NCI-H2107 treated with DMSO at 0.1 percent for 48 hours (cell line): ENCODE results near the gene IRF7.
"Not testable (repeated sequence)": the region's sequence is repeated elsewhere in the genome, so short reads cannot be mapped to it uniquely, and the experiment has no call there.

Source experiments
- DNase-seq: peaks from one replicate; lab custom pipeline; 2025; ENCODE audit not compliant: unreplicated experiment; lab: John Stamatoyannopoulos, UW

The IRF7 gene

GRCh38 chr11:584287-584686 lies 31.5 kb downstream of the IRF7 start:
- no peak for DNase-seq

GRCh38 chr11:581752-582151 lies 34.0 kb downstream of the IRF7 start:
- no peak for DNase-seq

DNA sequence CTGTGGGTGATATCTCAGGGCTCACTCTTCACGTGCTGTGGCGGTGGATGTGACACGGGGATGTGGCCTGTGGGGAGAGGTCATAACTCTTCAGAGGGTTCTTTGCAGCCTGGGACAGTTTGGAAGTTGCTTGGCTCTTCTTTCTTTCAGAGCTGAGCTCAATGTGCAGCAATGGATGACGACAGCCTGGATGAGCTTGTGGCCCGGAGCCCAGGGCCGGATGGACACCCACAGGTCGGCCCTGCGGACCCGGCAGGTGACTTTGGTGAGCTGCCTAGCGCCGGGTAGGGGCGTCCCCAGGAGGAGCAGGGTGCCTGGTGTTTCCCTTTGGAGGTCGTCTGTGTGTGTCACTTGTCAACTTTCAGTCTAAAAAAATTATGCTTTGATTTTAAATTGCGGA lies 34.4 kb downstream of the IRF7 start:
- DNase-seq = no peak

DNA sequence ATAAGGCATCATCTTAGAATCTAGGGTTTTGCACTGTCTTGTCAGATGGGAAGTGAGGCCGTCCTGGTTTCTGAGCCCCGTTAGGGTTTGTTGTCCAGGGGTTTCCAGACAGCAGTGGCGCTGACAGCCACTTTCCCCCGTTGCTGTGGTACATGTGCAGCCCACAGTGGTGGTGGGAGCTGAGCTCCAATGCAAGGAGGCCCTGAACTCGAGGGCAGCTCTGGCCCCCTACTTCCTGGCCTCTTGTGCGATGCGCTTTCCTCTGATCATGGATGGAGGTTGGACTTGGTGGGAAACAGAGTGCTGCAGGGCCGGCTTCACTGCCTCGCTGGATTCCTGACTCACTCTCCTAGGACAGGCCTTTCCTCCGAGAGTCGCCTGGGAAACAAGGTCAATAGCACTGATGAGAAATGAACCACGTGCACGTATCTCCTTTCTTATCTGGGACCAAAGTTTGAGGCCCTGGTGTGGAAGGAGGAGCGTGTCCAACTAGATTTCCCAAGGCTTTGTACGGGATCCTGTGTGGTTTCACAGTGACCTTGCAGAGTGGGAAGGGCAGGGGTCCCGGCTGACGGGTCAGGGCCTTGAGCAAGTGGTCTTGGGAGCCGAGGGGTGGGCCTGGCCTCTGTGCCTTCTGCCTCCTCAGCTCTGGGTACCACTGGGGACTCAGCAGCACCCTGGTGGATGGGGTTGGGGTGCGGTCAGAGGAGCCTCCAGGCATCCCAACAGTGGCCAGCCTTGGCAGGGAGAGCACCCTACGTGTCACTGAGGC lies 35.7 kb downstream of the IRF7 start:
- DNase-seq = no peak

GRCh38 chr11:578276-579035 lies 37.3 kb downstream of the IRF7 start:
- no peak for DNase-seq

DNA sequence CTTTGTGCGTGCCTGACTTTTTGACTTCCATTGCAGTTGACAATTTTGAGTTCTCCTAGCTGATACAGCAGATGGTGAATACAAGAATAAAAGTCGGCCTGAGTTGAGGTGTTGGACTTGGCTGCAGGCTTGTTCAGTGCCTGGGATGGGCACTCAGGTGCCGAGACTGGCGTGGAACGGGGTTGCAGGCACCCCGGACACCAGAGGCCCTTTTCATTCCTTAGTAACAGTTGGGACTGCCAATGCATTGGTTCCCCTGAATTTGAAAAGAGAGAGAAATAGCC lies 38.2 kb downstream of the IRF7 start:
- DNase-seq = no peak

GRCh38 chr11:576811-577610 lies 38.7 kb downstream of the IRF7 start:
- DNase-seq = no peak

GRCh38 chr11:575996-576768 lies 39.6 kb downstream of the IRF7 start, which contains the start of gene PHRF1:
Gene PHRF1 (plus strand): TSS chr11:576470. CDS start chr11:581513, 5,043 bp downstream.
- DNase-seq = peak; percentile 80

DNA sequence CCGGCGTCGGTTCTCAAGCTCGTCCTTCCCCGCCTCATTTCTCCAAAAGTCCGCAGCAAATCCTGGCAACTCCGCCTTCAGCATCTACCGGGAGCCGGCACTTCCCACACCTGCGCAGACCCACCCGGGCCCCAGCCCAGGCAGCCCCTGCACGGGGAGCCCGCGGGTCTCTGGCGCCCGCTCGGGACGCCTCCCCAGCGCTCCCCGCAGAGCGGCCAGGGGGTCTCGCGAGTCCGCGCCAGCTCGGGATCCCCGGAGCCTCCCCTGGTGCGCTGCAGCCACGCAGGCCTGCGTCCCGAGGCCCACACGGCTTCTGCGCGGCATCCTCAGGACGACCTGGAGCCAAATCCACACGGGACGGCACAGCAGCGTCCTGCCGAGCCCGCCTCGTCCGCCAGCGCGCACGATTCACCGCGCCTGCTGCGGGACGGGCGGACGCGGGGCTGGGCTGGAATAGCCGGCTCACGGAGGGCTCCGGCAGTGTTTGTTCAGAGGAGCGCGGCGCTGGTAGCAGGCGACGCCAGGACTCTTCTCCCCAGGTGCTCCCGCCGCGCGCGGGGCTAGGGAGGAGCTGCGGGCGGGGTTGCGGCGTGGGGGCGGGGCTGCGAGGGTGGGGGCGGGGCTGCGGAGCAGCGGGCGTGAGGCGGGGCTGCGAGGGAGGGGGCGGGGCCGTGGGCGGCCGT lies 40.3 kb downstream of the IRF7 start:
- DNase-seq = peak; percentile 47

DNA sequence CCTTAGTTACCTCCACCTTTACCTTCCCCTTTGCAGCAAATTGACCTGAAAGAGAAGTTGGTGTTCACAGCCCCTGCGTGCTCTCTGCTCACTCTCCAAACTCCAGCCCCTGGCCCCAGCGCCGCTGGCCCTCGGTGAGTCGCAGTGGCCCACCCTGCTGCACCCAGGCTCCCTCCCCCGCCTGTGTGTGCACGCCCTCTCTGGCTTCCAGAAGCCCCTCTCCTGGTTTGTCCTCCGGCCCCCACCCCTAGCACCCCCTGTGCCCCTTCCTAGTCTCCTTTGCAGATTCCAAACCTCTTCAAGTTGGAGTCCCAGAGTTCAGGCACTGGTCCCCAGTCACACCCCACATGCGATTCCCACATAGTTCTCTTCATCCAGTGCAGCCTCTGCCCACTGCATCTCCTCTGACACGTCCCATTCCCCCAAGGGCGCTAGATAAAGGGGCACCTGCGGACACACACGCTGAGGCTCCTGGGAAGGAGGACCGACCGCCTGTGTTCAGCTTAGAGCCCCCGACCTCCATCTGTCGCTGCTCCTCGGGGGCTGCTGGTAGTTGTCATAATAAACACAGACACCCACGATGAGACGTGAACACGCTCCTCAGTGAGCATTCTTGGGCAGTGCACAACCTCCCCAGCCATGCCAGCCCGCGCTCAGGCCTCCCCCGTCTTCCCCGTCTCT lies 41.0 kb downstream of the IRF7 start:
- DNase-seq = no peak

DNA sequence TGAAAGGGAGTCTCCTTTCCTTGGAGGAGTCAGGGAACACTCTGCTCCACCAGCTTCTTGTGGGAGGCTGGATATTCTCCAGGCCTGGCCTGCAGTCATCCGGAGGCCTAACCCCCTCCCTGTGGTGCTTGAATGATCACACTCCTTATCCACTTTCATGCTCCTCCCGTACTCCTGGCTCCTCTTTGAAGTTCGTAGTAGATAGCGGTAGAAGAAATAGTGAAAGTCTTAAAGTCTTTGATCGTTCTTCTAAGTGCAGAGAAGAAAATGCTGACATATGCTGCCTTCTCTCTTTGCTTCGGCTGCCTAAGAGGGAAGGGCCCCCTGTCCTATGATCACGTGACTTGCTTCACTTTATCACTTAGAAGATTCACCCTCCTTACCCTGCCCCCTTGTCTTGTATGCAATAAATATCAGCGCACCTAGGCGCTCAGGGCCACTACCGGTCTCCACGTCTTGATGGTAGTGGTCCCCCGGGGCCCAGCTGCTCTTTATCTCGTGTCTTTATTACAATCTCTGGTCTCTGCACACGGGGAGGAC lies 41.6 kb downstream of the IRF7 start:
- DNase-seq = not testable (repeated sequence)

DNA sequence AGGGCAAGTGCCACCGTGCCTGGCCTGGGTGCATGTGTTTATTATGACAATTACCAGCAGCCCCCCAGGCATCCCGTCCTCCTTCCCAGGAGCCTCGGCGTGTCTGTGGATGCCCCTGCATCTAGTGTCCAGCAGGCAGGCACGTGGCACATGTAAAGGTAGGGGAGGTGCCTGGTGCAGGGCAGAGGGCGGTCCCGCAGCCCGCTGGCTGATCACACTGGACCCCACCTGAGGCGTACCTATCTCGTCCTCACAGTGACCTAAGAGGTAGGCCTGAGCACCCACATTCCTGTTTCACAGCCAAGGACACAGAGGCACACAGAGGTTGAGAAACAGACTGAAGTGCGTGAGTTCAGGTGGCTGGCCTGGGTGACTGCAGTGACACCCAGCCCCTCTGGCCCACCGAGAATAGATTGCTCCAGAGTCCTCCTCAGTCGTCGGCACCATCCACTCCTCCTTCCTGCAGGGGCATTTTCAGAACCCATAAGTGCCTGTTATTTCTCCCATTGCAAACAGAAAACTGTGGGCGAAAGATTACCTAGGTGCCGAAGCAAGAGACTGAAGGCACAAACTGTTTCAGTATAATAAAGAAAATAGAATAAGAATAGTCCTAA lies 42.5 kb downstream of the IRF7 start:
- DNase-seq = no peak

GRCh38 chr11:571802-572185 lies 44.0 kb downstream of the IRF7 start:
- DNase-seq = no peak

DNA sequence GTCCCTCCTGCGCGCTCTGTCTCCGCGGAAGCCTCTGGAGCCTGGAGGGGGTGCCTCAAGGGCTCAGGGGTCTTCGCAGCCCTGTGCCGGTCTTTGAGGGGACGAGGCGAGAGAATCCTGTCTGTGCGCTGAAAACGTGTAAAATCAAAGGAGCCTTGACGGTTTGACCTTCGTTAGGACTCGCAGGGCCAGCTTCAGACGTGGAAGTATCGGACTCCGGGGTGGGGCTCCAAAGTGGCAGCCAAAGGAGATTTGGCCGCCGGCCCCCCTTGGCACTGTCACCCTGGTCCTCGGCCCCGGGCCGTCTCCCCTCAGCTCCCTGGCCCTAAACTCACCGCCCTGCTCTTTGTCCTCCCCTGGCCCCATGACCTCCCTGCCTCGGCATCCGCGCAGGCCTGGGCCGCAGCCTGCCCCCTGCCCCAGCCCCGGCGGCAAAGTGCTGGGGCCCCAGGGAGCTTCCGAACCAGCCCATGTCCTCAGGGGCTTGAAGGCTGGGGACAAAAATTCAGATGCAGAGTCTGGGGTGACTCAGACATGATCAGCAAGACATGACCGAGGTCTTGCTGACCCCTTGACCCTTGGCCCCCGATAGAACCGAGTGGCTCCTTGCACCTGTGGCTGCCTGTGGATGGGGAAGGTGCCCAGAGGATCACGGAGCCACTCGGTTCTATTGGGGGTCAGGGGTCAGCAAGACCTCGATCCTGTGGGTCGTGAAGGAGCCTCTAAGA lies 46.4 kb downstream of the IRF7 start:
- DNase-seq = no peak

DNA sequence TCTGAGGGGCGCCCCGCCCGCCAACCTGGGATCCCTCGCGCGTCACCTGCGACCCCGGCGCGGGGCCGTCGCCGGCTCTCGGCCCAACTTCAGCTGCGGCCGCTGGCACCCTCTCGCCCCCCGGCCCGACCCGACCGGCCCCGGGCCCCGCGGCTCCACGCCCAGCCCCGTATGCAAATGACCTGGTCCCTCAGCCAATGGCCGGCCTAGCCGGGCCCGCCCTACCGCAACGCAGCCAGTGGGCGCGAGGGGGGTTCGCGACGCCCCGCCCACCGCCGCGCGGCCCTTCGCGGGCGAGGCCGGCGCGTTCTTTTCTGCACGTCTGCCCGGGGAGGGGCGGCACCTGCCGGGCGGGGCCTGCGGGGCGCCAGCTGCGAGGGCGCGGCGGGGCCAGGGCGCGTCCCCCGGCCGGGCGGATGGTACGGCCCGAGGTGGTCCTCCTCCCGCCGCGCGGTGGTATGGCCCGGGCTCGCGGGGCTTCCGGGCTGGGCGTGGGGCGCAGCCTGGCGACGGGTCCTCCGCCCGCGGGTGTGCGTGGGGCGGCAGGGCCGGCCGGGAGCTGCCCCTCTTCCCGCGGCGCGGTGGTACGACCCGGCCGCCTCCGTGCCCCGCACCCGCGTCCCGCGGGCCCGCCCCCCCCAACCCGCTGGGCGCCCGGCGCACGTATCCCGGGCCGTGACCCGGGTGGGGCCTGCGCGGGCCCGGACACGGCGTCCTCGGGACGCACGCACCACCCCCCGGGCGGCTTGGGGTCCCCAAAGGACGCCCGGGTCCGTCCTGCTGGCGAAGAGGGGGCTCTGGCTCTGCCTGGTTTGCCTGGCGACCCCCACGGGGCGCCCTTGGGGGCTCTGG lies 47.2 kb downstream of the IRF7 start:
- DNase-seq = peak; percentile 50

DNA sequence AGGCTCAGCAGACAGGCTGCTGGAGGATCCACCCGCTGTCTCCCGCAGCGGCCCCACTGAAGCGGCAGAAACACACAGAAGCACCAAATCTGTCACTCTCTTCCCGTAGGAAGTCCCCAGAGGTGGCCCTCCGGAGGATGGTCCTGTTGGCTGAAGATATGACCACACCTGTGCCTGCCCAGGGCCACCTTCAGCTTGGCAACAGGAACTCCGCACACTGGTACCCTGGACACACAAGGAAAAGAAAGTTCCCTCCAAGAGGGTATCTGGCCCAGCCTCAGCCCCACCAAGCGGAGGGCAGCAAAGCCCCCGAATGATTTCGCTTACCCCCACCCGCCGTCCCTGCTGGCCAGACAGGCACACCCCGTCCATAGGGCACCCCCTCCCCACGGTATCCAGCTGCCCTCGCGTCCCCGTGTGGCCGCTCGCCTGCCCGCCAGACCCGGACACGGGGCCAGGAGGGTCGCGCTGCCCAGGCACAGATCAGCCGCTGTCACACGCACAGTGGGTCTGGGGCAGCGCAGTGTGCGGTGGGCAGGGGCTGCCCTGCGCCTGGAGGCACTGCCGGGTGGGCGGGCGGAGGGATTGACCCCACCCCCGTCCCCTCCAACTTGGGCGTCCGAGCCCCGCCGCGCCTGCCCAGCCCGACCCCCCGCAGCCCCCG lies 48.0 kb downstream of the IRF7 start:
- DNase-seq = no peak

- DNase-seq = no peak
Measured at GRCh38 chr11:567011-567628, 48.6 kb downstream of the IRF7 start.
